Measurements from ENCODE around the gene SGCB.
A peak's percentile ranks its signal among the peaks of the same experiment; 100 is the strongest.

SGCB gene

DNA sequence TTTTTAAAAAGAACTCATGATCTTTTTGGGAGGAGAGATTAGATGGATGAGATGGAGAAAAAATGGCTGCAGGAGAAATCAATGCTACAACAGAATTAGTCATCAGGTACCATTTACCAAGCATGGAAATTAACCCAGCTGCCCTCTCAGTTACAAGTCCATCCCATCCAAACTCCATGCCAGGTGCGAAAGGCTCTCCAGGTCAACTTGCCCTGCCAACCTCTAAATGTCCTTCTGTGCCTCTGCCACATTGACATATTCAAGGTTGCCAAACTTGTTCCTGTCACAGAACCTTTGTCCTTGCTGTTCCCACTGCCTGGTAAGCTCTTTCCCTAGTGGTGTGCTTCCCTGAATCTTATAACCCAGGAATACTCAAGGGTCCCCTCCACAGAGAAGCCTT lies 20.2 kb upstream of the SGCB start:
- H3K36me3 ChIP-seq (ENCODE audit: insufficient read depth, low read length), result no peaks in the 10 kb centered on the region
- H3K27ac ChIP-seq, result no peak overlapping the region
- no peak overlapping the region for H3K4me3 ChIP-seq
- H3K9ac ChIP-seq (ENCODE audit: insufficient read length), result no peak overlapping the region
- TF ChIP-seq POLR2AphosphoS5 (IDR thresholded peaks at IDR 0.05; ENCODE audit: borderline replicate concordance, low read depth, low read length), result no peak
- TF ChIP-seq EZH2 (IDR thresholded peaks at IDR 0.05), result no peak
- no peak for TF ChIP-seq FOXP2 (optimal IDR thresholded peaks at IDR 0.05; ENCODE audit: control extremely low read depth, extremely low read length, insufficient read depth)
- no peak for DNase-seq (ENCODE audit: low read depth, low spot score)
- no peaks in the 10 kb centered on the region for H3K9me3 ChIP-seq (ENCODE audit: low read depth, low read length)

DNA sequence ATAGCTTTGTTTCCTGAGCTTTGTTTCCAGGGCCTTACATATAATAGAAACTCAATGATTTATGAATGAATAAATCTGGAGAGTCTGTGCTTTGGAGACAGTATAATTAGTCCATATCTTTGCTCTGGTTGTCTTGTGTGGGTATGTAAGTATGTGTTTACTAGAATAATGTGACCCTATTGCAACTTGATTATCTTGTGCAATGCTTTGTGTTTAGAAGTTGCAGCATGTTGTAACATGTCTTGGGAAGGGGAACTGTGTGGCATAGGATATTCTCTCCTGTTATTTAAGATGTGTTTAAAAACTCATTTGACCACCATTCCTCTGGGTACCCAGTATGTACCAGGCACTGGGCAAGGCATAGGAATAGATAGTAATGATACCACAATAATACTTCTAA lies 19.1 kb upstream of the SGCB start:
- Histone ChIP-seq H3K36me3 (ENCODE audit: insufficient read depth, low read length) (no peaks in the 10 kb centered on the region), H3K27ac (no peak overlapping the region), H3K9me3 (ENCODE audit: low read depth, low read length) (no peaks in the 10 kb centered on the region), H3K9ac (ENCODE audit: insufficient read length) (no peak overlapping the region), H3K4me3 (no peak overlapping the region)
- TF ChIP-seq EZH2 (IDR thresholded peaks at IDR 0.05), result no peak
- no peak for DNase-seq (ENCODE audit: low read depth, low spot score)

DNA sequence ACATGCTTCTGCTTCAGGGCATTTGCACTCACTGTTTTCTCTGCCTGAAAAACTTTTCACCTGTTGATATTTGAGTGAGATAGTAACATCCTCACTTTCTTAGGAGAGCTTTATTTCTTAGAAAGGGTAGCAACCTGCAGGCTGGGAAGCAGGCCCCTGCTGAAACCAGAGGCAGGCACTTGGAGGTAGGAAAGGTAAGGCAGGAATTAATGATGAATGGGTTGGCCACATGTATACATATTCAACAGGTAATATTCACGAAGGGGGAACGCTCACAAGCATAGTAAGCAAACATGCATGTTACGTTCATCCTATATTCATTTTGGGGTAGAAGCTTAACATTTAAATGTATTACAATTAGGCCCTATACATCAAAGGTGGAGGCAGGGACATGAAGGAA lies 16.2 kb upstream of the SGCB start:
- Histone ChIP-seq H3K9me3 (ENCODE audit: low read depth, low read length) (no peaks in the 10 kb centered on the region), H3K36me3 (ENCODE audit: insufficient read depth, low read length) (no peaks in the 10 kb centered on the region), H3K4me3 (no peak overlapping the region), H3K27ac (no peak overlapping the region), H3K9ac (ENCODE audit: insufficient read length) (no peak overlapping the region)
- DNase-seq (ENCODE audit: low read depth, low spot score), result no peak
- TF ChIP-seq FOXP2 (optimal IDR thresholded peaks at IDR 0.05; ENCODE audit: control extremely low read depth, extremely low read length, insufficient read depth), result no peak
- no peak for TF ChIP-seq POLR2AphosphoS5 (IDR thresholded peaks at IDR 0.05; ENCODE audit: borderline replicate concordance, low read depth, low read length)
- no peak for TF ChIP-seq EZH2 (IDR thresholded peaks at IDR 0.05)

DNA sequence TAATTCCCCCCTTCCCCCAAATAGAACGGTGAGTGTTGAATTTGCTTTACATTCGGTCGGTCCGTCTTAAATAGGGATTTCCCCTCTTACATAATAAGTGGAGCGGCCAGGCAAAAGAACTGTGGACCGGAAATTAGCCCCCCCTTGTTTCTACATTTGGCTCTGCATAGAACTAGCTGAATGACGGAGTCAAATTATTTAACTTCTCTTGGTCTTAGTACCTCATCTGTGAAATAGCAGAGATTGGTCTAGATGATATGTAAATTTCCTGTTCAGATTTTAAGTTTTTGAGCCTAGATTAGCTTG lies 14.3 kb upstream of the SGCB start:
- H3K9ac ChIP-seq (ENCODE audit: insufficient read length), result no peak overlapping the region
- DNase-seq (ENCODE audit: low read depth, low spot score), result no peak
- TF ChIP-seq POLR2AphosphoS5 (IDR thresholded peaks at IDR 0.05; ENCODE audit: borderline replicate concordance, low read depth, low read length), result no peak
- no peak for TF ChIP-seq FOXP2 (optimal IDR thresholded peaks at IDR 0.05; ENCODE audit: control extremely low read depth, extremely low read length, insufficient read depth)
- no peak for TF ChIP-seq EZH2 (IDR thresholded peaks at IDR 0.05)
- no peak overlapping the region for H3K4me3 ChIP-seq
- no peaks in the 10 kb centered on the region for H3K9me3 ChIP-seq (ENCODE audit: low read depth, low read length)
- no peaks in the 10 kb centered on the region for H3K36me3 ChIP-seq (ENCODE audit: insufficient read depth, low read length)
- H3K27ac ChIP-seq, result no peak overlapping the region

DNA sequence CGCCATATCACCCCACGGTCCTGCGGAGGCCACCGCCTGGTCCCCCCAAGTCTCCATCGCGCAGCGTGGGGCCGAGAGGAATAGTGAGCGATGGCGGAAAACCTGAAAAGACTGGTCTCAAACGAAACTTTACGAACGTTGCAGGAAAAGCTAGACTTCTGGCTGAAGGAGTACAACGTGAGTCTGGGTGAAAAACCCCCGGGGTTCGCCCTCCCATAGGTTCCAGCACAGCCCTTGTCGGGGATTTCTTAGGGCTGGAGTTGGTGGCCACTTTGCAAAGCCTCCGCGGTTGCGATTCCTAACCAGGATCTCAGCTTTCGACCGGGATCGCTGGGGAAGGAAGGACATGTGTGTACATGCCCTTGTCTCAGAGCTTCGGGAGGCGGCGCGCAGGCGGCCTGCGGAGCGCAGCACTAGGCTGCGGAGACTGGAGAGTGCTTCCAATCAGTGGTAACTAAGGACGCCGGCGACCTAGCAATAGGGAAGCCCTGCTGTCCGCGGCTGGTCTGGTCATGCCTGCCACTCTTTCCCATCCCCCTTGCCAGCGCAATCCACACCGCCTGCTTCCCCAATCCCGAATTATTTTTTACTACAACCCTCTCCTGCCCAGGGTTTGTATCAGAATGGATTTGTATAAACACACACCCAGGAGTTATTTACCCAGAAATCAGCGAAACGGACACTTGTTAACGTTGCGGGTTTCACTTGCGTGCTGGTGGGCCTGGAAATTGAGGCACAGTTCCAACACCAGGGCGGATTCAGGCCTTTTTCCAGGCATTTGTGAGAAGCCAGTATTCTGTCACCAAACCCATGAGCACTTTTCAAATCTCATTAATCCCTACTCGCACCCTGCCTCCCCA lies 13.7 kb upstream of the SGCB start:
- DNase-seq (ENCODE audit: low read depth, low spot score), result no peak
- H3K27ac ChIP-seq, result no peak overlapping the region
- H3K4me3 ChIP-seq, result no peak overlapping the region
- no peaks in the 10 kb centered on the region for H3K9me3 ChIP-seq (ENCODE audit: low read depth, low read length)
- H3K36me3 ChIP-seq (ENCODE audit: insufficient read depth, low read length), result no peaks in the 10 kb centered on the region
- no peak overlapping the region for H3K9ac ChIP-seq (ENCODE audit: insufficient read length)
- TF ChIP-seq FOXP2 (optimal IDR thresholded peaks at IDR 0.05; ENCODE audit: control extremely low read depth, extremely low read length, insufficient read depth) (no peak), EZH2 (IDR thresholded peaks at IDR 0.05) (no peak), POLR2AphosphoS5 (IDR thresholded peaks at IDR 0.05; ENCODE audit: borderline replicate concordance, low read depth, low read length) (no peak)

DNA sequence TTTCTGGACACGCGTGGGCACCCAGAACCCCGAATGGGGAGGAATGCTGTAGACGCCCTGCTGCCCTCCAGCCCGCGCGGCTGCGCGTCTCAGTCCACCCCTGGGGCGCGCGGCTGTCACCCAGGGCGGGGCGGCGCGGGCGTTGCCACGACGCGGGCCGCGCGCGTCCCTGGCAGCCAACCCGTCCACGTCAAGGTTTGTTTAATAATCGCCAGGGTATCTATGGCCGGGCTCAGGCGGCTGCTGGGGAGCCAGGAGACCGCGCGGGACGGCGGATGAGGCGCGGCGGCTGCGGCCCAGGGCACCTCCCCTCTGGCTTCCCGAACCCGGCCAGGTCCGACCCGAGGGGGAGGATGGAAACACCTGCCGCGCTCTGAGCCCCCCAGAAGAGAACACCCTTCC lies 13.1 kb upstream of the SGCB start, which contains the start of gene SPATA18:
TSS of gene SPATA18 (plus strand) at position 92 of the 402 bp plus-strand sequence. CDS start 401 bp downstream, outside the sequence.
- H3K4me3 ChIP-seq, result no peak within 1 kb of the TSS
- H3K9me3 ChIP-seq (ENCODE audit: low read depth, low read length), result no peaks in the 10 kb centered on the region
- H3K27ac ChIP-seq, result no peak within 1 kb of the TSS
- TF ChIP-seq FOXP2 (optimal IDR thresholded peaks at IDR 0.05; ENCODE audit: control extremely low read depth, extremely low read length, insufficient read depth) (no peak), EZH2 (IDR thresholded peaks at IDR 0.05) (peak; percentile 14), POLR2AphosphoS5 (IDR thresholded peaks at IDR 0.05; ENCODE audit: borderline replicate concordance, low read depth, low read length) (no peak)
- no peaks in the 10 kb centered on the region for H3K36me3 ChIP-seq (ENCODE audit: insufficient read depth, low read length)
- no peak within 1 kb of the TSS for H3K9ac ChIP-seq (ENCODE audit: insufficient read length)
- no peak for DNase-seq (ENCODE audit: low read depth, low spot score)

DNA sequence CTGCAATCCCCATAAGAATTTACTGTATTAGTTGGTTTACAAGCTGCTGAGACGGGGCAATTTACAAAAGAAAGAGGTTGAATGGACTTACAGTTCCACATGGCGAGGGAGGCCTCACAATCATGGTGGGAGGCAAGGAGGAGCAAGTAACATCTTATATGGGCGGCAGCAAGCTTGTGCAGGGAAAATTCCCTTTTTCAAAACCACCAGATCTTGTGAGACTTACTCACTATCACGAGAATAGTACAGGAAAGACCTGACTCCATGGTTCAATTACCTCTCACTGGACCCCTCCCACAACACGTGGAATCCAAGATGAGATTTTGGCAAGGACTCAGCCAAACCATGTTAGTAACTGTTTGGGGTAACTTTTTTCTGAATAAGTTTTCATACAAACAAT lies 11.2 kb upstream of the SGCB start:
- Histone ChIP-seq H3K9ac (ENCODE audit: insufficient read length) (no peak overlapping the region), H3K27ac (no peak overlapping the region), H3K36me3 (ENCODE audit: insufficient read depth, low read length) (no peaks in the 10 kb centered on the region), H3K4me3 (no peak overlapping the region), H3K9me3 (ENCODE audit: low read depth, low read length) (no peaks in the 10 kb centered on the region)
- no peak for DNase-seq (ENCODE audit: low read depth, low spot score)
- TF ChIP-seq EZH2 (IDR thresholded peaks at IDR 0.05) (no peak), FOXP2 (optimal IDR thresholded peaks at IDR 0.05; ENCODE audit: control extremely low read depth, extremely low read length, insufficient read depth) (no peak), POLR2AphosphoS5 (IDR thresholded peaks at IDR 0.05; ENCODE audit: borderline replicate concordance, low read depth, low read length) (no peak)

DNA sequence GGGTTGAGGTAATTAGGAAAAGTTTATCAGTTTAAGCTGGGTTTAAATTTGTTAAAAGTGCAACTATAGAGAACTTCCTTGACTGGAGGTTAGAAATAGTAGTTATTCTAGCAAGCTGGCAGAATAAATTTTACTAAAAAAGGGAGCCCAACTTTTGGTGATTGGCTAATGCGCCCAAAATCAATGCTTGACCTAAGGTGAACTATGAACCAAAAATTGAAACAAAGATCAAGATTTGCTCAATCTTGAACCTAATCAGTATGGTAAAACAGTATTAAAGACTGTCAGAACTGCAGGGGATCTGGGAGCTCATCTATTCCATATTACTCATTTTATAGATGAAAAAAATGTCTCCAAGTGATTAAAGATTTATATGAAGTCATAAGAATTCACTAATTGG lies 6.9 kb upstream of the SGCB start:
- Histone ChIP-seq H3K9ac (ENCODE audit: insufficient read length) (no peak overlapping the region), H3K9me3 (ENCODE audit: low read depth, low read length) (no peaks in the 10 kb centered on the region), H3K4me3 (no peak overlapping the region), H3K36me3 (ENCODE audit: insufficient read depth, low read length) (no peaks in the 10 kb centered on the region), H3K27ac (no peak overlapping the region)
- no peak for DNase-seq (ENCODE audit: low read depth, low spot score)
- TF ChIP-seq FOXP2 (optimal IDR thresholded peaks at IDR 0.05; ENCODE audit: control extremely low read depth, extremely low read length, insufficient read depth) (no peak), POLR2AphosphoS5 (IDR thresholded peaks at IDR 0.05; ENCODE audit: borderline replicate concordance, low read depth, low read length) (no peak), EZH2 (IDR thresholded peaks at IDR 0.05) (no peak)

DNA sequence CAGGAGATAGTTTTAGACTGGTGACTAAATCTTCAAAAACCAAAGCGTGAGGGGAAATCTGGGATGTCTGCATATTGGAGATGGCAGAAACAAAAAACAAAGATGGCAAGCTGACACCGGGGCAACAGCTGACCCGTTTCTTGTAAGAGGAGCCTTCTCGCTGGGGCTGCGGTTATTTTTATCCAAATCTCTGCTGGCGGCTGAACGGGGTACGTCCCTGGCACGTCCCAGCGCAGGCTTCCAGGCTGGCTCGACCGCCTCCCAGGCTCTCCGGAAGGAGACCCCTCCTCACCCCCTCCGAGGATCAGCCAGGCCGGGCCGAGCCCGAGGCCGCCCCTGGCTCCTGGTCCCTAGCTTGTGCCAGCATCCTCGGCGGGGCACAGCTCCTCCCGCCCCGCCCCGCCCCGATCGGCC lies 403 bp downstream of the SGCB start:
- TF ChIP-seq EZH2 (IDR thresholded peaks at IDR 0.05) (no peak), FOXP2 (optimal IDR thresholded peaks at IDR 0.05; ENCODE audit: control extremely low read depth, extremely low read length, insufficient read depth) (no peak), POLR2AphosphoS5 (IDR thresholded peaks at IDR 0.05; ENCODE audit: borderline replicate concordance, low read depth, low read length) (no peak)
- DNase-seq (ENCODE audit: low read depth, low spot score), result no peak
- Histone ChIP-seq H3K9ac (ENCODE audit: insufficient read length) (peak overlapping the region; percentile 74), H3K9me3 (ENCODE audit: low read depth, low read length) (no peaks in the 10 kb centered on the region), H3K27ac (no peak overlapping the region), H3K36me3 (ENCODE audit: insufficient read depth, low read length) (peaks cover 5% of the 10 kb centered on the region; the same call in 1 of the 2 replicates), H3K4me3 (peak overlapping the region; percentile 93)

Measured in SK-N-MC (cell line).